GM18519 (cell line): ENCODE results near the gene PCDHGA7.
A peak's percentile ranks its signal among the peaks of the same experiment; 100 is the strongest.
"Not testable (repeated sequence)": the region's sequence is repeated elsewhere in the genome, so short reads cannot be mapped to it uniquely, and the experiment has no call there.

Experiments used
- ATAC-seq: cut with Tn5 transposase; IDR thresholded peaks from one replicate; pipeline ENCODE4 v1.9.1; 2021; ENCODE audit warnings: mild to moderate bottlenecking, moderate library complexity; ENCODE audit not compliant: unreplicated experiment, low FRiP score

PCDHGA7 gene

DNA sequence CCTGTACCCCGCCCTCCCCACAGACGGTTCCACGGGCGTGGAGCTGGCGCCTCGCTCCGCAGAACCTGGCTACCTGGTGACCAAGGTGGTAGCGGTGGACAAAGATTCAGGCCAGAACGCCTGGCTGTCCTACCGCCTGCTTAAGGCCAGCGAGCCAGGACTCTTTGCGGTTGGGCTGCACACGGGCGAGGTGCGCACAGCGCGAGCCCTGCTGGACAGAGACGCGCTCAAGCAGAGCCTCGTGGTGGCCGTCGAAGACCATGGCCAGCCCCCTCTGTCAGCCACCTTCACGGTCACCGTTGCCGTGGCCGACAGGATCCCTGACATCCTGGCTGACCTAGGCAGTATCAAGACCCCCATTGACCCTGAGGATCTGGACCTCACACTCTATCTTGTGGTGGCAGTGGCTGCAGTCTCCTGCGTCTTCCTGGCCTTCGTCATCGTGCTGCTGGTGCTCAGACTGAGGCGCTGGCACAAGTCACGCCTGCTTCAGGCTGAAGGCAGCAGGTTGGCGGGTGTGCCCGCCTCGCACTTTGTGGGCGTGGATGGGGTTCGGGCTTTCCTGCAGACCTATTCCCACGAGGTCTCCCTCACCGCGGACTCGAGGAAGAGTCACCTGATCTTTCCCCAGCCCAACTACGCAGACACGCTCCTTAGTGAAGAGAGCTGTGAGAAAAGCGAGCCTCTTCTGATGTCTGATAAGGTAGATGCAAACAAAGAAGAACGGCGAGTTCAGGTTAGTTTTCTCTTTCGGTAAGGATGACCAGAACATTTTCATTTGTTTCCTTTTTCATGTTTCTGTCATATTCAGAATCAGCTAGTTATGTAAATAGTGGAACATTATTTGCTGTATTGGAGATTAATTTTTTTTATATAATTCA lies 16.3 kb upstream of the PCDHGA7 start:
- ATAC-seq, result no peak

DNA sequence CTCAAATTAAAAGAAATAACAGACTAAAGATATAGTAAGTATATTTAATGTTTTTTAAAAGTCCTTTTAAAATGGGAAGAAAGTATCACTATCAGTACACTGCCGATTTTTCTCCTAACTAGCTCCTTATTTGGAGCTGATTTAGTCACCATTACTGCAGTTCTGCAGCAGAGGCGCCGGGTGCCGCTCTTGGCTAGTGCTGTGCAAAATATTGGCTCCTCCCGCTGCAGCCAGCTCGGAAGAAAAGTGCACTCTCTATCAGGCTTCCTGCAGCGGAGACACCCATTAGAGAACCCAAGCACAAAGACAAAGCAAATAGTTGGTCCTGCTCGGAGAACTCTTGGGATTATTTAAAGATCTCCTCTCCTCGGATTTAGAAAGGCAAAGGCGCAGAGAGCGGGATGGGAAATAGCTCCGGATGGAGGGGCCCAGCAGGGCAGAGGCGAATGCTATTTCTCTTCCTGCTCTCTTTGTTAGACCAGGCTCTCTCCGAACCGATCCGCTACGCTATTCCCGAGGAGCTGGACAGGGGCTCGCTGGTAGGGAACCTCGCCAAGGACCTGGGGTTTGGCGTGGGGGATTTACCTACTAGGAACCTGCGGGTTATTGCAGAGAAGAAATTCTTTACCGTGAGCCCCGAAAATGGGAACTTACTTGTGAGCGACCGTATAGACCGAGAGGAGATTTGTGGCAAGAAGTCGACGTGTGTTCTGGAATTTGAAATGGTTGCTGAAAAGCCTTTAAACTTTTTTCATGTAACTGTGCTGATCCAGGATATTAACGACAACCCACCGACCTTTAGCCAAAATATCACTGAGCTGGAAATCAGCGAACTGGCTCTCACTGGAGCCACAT lies 12.3 kb upstream of the PCDHGA7 start, which contains the start of gene PCDHGB3:
TSS of gene PCDHGB3 (plus strand) at position 249 of the 855 bp plus-strand sequence. CDS start at position 402, 153 bp downstream.
- peak; percentile 96 for ATAC-seq

DNA sequence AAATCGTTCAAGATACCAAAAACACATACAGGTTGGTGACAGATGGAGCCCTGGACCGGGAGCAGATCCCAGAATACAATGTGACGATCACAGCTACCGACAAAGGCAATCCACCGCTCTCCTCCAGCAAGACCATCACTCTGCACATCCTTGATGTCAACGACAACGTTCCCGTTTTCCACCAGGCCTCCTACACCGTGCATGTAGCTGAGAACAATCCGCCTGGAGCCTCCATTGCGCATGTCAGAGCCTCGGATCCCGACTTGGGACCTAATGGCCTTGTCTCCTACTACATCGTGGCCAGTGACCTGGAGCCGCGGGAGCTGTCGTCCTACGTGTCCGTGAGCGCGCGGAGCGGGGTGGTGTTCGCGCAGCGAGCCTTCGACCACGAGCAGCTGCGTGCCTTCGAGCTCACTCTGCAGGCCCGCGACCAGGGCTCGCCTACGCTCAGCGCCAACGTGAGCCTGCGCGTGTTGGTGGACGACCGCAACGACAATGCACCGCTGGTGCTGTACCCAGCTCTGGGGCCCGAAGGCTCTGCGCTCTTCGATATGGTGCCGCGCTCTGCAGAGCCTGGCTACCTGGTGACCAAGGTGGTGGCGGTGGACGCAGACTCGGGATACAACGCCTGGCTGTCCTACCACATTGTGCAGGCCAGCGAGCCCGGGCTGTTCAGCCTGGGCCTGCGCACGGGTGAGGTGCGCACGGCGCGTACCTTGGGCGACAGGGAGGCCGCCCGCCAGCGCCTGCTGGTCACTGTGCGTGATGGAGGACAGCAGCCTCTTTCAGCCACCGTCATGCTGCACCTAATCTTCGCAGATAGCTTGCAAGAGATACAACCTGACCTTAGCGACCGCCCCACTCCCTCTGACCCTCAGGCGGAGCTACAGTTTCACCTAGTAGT lies 10.7 kb upstream of the PCDHGA7 start:
- no peak for ATAC-seq

DNA sequence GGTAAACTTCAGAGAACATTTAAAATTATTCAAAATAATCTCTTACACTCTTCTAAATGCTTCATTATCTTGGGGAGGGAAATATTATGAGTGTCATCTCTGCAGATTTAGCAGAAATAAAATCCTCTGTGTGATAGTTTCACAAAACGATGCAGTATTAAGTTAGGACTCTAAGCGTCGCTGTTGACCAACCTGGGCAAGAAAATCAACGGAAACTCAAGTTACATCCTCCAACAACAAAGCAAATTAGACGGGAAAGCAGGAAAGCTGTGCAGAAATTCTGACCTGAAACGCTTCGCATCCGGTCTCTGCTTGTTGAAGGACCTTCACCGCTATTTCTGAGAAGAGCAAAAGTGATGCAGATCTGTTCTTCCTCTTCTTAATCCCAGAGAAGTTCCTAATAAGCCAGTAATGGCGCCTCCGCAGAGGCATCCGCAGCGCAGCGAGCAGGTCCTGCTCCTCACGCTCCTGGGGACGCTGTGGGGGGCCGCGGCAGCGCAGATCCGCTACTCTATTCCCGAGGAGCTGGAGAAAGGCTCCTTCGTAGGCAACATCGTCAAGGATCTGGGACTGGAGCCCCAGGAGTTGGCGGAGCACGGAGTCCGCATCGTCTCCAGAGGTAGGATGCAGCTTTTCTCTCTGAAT lies 8.7 kb upstream of the PCDHGA7 start, which contains the start of gene PCDHGA6:
TSS of gene PCDHGA6 (plus strand) at position 219 of the 645 bp plus-strand sequence. CDS start at position 412, 193 bp downstream.
- ATAC-seq, result no peak

DNA sequence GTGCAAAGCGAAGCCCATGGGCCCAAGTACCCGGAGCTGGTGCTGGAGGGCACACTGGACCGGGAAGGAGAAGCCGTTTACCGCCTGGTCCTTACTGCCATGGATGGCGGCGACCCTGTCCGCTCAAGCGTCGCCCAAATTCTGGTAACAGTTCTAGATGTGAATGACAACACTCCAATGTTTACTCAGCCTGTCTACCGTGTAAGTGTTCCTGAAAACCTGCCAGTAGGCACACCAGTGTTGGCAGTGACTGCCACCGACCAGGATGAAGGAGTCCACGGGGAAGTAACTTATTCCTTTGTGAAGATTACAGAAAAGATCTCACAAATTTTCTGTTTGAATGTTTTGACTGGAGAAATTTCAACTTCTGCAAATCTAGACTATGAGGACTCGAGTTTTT lies 7.9 kb upstream of the PCDHGA7 start:
- ATAC-seq, result no peak

DNA sequence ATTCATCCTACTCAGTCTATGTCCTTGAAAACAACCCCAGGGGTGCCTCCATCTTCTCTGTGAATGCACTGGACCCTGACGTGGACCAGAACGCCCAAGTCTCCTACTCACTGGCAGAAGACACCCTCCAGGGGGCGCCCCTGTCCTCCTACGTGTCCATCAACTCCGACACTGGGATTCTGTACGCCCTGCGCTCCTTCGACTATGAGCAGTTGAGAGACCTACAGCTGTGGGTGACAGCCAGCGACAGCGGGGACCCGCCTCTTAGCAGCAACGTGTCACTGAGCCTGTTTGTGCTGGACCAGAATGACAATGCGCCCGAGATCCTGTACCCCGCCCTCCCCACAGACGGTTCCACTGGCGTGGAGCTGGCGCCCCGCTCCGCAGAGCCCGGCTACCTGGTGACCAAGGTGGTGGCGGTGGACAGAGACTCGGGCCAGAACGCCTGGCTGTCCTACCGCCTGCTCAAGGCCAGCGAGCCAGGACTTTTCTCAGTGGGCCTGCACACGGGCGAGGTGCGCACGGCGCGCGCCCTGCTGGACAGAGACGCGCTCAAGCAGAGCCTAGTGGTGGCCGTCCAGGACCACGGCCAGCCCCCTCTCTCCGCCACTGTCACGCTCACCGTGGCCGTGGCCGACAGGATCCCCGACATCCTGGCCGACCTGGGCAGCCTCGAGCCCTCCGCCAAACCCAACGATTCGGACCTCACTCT lies 6.9 kb upstream of the PCDHGA7 start:
- ATAC-seq, result not testable (repeated sequence)

DNA sequence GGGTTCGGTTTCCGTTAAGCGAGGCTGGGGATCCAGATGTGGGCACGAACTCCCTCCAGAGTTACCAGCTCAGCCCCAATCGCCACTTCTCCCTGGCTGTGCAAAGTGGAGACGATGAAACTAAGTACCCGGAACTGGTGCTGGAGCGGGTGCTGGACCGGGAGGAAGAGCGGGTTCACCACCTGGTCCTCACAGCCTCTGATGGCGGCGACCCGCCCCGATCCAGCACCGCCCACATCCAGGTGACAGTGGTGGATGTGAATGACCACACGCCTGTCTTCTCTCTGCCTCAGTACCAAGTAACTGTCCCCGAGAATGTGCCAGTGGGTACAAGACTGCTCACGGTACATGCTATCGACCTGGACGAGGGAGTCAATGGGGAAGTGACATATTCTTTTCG lies 803 bp downstream of the PCDHGA7 start:
- no peak for ATAC-seq

DNA sequence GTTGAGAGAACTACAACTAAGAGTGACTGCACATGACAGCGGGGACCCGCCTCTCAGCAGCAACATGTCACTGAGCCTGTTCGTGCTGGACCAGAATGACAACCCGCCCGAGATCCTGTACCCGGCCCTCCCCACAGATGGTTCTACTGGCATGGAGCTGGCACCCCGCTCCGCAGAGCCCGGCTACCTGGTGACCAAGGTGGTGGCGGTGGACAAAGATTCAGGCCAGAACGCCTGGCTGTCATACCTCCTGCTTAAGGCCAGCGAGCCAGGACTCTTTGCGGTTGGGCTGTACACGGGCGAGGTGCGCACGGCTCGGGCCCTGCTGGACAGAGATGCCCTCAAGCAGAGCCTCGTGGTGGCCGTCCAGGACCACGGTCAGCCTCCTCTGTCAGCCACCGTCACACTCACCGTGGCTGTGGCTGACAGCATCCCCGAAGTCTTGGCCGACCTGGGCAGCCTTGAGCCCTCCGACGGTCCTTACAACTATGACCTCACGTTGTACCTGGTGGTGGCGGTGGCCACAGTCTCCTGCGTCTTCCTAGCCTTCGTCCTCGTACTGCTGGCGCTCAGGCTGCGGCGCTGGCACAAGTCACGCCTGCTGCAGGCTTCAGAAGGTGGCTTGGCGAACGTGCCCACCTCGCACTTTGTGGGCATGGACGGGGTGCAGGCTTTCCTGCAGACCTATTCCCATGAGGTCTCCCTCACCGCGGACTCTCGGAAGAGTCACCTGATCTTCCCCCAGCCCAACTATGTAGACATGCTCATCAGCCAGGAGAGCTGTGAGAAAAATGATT lies 2.1 kb downstream of the PCDHGA7 start:
- no peak for ATAC-seq

DNA sequence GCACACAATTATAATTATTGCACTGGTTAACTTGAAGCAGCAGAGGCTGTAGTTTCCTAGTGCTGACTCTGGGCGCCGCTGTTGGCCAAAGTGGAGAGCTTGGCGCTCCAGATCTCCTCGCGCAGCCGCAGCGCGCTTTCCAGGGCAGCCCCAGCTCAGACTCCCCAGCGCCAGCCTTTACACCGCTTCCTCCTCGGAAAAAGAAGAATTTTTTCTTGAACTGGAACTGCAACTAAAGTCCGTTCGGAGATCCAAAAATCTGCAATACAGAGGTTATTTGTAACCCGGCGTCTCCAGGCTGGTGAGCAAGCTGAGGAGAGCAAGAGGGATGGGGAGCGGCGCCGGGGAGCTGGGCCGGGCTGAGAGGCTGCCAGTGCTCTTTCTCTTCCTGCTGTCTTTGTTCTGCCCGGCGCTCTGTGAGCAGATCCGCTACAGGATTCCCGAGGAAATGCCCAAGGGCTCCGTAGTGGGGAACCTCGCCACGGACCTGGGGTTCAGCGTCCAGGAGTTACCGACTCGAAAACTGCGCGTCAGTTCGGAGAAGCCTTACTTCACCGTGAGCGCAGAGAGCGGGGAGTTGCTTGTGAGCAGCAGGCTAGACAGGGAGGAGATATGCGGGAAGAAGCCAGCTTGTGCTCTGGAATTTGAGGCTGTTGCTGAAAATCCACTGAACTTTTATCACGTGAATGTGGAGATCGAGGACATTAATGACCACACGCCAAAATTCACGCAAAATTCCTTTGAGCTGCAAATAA lies 5.2 kb downstream of the PCDHGA7 start, which contains the start of gene PCDHGB4:
TSS of gene PCDHGB4 (plus strand) at position 142 of the 755 bp plus-strand sequence. CDS start at position 329, 187 bp downstream.
- not testable (repeated sequence) for ATAC-seq

DNA sequence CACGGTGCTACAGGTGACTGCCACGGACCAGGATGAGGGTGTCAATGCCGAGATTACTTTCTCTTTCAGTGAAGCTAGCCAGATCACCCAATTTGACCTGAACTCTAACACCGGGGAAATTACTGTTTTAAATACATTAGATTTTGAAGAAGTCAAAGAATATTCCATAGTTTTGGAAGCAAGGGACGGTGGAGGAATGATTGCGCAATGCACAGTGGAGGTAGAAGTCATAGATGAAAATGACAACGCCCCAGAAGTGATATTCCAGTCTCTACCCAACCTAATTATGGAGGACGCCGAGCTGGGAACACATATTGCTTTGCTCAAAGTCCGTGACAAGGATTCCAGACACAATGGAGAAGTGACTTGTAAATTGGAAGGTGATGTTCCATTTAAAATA lies 6.1 kb downstream of the PCDHGA7 start:
- ATAC-seq, result no peak

DNA sequence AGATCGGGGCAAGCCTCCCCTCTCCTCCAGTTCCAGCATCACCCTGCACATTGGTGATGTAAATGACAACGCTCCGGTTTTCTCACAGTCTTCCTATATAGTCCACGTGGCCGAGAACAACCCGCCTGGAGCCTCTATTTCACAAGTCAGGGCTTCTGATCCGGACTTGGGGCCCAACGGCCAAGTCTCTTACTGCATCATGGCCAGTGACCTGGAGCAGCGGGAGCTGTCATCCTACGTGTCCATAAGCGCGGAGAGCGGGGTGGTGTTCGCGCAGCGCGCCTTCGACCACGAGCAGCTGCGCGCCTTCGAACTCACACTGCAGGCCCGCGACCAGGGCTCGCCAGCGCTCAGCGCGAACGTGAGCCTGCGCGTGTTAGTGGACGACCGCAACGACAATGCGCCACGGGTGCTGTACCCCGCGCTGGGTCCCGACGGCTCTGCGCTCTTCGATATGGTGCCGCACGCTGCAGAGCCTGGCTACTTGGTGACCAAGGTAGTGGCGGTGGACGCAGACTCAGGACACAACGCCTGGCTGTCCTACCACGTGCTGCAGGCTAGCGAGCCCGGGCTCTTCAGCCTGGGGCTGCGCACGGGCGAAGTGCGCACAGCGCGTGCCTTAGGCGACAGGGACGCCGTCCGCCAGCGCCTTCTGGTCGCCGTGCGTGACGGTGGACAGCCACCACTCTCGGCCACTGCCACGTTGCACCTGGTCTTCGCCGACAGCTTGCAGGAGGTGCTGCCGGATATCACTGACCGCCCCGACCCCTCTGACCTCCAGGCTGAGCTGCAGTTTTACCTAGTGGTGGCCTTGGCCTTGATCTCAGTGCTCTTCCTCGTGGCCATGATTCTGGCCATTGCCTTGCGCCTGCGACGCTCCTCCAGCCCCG lies 6.9 kb downstream of the PCDHGA7 start:
- no peak for ATAC-seq

DNA sequence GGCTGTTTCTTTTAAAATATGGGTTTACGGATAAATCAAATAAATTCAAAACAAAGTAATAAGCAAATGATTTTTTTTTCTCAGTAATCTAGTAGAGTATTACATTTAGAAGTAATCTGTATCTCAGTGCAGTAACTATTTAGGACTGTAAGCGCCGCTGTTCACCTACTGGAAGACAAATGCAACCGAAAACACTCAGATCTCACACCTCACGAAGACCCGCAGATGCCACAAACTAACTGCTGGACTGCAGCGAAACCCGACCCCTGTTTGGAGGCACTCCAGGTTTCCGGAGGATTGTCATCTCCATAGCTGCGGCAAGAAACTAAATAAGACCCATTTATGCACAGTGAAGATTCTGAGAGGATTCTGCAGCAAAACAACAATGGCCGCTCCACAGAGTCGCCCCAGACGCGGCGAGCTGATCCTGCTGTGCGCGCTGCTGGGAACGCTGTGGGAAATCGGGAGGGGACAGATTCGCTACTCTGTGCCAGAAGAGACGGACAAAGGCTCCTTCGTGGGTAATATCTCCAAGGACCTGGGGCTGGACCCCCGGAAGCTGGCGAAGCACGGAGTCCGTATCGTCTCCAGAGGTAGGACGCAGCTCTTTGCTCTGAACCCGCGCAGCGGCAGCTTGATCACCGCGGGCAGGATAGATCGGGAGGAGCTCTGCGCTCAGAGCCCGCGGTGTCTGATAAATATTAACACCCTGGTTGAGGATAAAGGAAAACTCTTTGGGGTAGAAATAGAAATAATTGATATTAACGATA lies 10.1 kb downstream of the PCDHGA7 start, which contains the start of gene PCDHGA8:
TSS of gene PCDHGA8 (plus strand) at position 205 of the 770 bp plus-strand sequence. CDS start at position 386, 181 bp downstream.
- no peak for ATAC-seq

DNA sequence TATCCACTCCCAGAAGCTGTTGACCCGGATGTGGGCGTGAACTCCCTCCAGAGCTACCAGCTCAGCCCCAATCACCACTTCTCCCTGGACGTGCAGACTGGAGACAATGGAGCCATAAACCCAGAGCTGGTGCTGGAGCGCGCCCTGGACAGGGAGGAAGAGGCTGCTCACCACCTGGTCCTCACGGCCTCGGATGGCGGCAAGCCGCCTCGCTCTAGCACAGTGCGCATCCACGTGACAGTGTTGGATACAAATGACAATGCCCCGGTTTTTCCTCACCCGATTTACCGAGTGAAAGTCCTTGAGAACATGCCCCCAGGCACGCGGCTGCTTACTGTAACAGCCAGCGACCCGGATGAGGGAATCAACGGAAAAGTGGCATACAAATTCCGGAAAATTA lies 10.7 kb downstream of the PCDHGA7 start:
- no peak for ATAC-seq

DNA sequence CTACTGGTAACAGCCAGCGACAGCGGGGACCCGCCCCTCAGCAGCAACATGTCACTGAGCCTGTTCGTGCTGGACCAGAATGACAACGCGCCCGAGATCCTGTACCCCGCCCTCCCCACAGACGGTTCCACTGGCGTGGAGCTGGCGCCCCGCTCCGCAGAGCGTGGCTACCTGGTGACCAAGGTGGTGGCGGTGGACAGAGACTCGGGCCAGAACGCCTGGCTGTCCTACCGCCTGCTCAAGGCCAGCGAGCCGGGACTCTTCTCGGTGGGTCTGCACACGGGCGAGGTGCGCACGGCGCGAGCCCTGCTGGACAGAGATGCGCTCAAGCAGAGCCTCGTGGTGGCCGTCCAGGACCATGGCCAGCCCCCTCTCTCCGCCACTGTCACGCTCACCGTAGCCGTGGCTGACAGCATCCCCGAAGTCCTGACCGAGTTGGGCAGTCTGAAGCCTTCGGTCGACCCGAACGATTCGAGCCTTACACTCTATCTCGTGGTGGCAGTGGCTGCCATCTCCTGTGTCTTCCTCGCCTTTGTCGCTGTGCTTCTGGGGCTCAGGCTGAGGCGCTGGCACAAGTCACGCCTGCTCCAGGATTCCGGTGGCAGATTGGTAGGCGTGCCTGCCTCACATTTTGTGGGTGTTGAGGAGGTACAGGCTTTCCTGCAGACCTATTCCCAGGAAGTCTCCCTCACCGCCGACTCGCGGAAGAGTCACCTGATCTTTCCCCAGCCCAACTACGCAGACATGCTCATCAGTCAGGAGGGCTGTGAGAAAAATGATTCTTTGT lies 12.1 kb downstream of the PCDHGA7 start:
- ATAC-seq, result not testable (repeated sequence)
